Cardiac fibroblast (primary cell): ENCODE results near the gene TRIM25.
A peak's percentile ranks its signal among the peaks of the same experiment; 100 is the strongest.

ENCODE experiments used
- DNase-seq, 2 donors: peaks; one replicate each; pipeline versions ENCODE4 v3.0.0 to v3.0.0-alpha.2; 2010; ENCODE audit warnings: low read depth in 2 of 2
- H3K4me3 ChIP-seq, 2 donors: replicated peaks in 1 of 2; 1 replicate in 1 of 2; 2 replicates in 1 of 2; pipeline ENCODE4 v1.5.1; 2011; ENCODE audit warnings: low read depth in 2 of 2, low read length in 2 of 2, mild to moderate bottlenecking in 2 of 2, moderate library complexity in 1 of 2
- CTCF ChIP-seq: IDR thresholded peaks from one replicate; pipeline ENCODE4 v1.5.1; 2011; ENCODE audit warnings: low read depth, mild to moderate bottlenecking, low read length, inconsistent platforms

The TRIM25 gene

GRCh38 chr17:56926704-56927103 lies 12.9 kb upstream of the TRIM25 start:
- TF ChIP-seq CTCF, result no peak
- H3K4me3 ChIP-seq, result no peak overlapping the region
- no peak for DNase-seq

- DNase-seq, result no peak
- no peak overlapping the region for H3K4me3 ChIP-seq
- TF ChIP-seq CTCF, result no peak
These were observed 12.4 kb upstream of the TRIM25 start for GRCh38 chr17:56926270-56926669.

- TF ChIP-seq CTCF, result no peak
- no peak for DNase-seq
- H3K4me3 ChIP-seq, result no peak overlapping the region
These were observed 11.2 kb upstream of the TRIM25 start for GRCh38 chr17:56925088-56925487.

- no peak for TF ChIP-seq CTCF
- no peak overlapping the region for H3K4me3 ChIP-seq
- no peak for DNase-seq
These were observed 5.9 kb upstream of the TRIM25 start for GRCh38 chr17:56919717-56920116.

- peak; percentile 86 to 87 for DNase-seq
- no peak overlapping the region for H3K4me3 ChIP-seq
- TF ChIP-seq CTCF, result no peak
These were observed 5.1 kb upstream of the TRIM25 start for GRCh38 chr17:56918916-56919315.

GRCh38 chr17:56917559-56918296 lies 3.9 kb upstream of the TRIM25 start:
- TF ChIP-seq CTCF, result no peak
- H3K4me3 ChIP-seq, result no peak overlapping the region
- peak in 1 of 2 donors; percentile 77 for DNase-seq
